HL-60/S4 treated with phorbol 12-myristate 13-acetate at 8.2 ng/mL for 4 days and 3 days (cell line): ENCODE measurements around the gene MMP2.

Experiments used
- in situ Hi-C: fragments of 300-500 bp; cut with MboI; formaldehyde crosslinking; loops from 2 replicates; pipeline ENCODE4 v1.15.0; 2022; ENCODE audit warnings: low sequenced_read_pairs

Gene MMP2

GRCh38 chr16:55468352-55468990, 10.5 kb upstream of the MMP2 start:
- in situ Hi-C loops, result loop anchor here (5.0 to 10.0 kb wide), 2 partner anchors 234 to 376 kb away; no protein-coding TSS in a partner anchor

GRCh38 chr16:55469821-55470532, 9.0 kb upstream of the MMP2 start:
- in situ Hi-C loops, result loop anchor here (5.0 to 10.0 kb wide), 2 partner anchors 232 to 375 kb away; no protein-coding TSS in a partner anchor

- in situ Hi-C loops, result no loop called here
These were observed 8.2 kb upstream of the MMP2 start for GRCh38 chr16:55470533-55471371.

- in situ Hi-C loops, result no loop called here
These were observed 7.4 kb upstream of the MMP2 start for GRCh38 chr16:55471448-55472097.

- in situ Hi-C loops, result no loop called here
These were observed 5.4 kb upstream of the MMP2 start for GRCh38 chr16:55473587-55473986.

GRCh38 chr16:55474821-55475220, 4.2 kb upstream of the MMP2 start:
- in situ Hi-C loops, result no loop called here

- in situ Hi-C loops, result no loop called here
These were observed 3.1 kb upstream of the MMP2 start for GRCh38 chr16:55475919-55476318.

GRCh38 chr16:55476625-55477533, 2.1 kb upstream of the MMP2 start:
- in situ Hi-C loops, result no loop called here

- in situ Hi-C loops, result no loop called here
These were observed 1.3 kb upstream of the MMP2 start for GRCh38 chr16:55477736-55478135.

- in situ Hi-C loops, result no loop called here
These were observed 587 bp downstream of the MMP2 start for GRCh38 chr16:55479430-55480140.

GRCh38 chr16:55480228-55480655, 1.2 kb downstream of the MMP2 start:
- in situ Hi-C loops, result no loop called here

GRCh38 chr16:55481023-55481422, 2.0 kb downstream of the MMP2 start:
- in situ Hi-C loops, result no loop called here

- in situ Hi-C loops, result no loop called here
These were observed 3.1 kb downstream of the MMP2 start for GRCh38 chr16:55482056-55482455.

- in situ Hi-C loops, result no loop called here
These were observed 8.2 kb downstream of the MMP2 start for GRCh38 chr16:55487048-55487803.

- in situ Hi-C loops, result no loop called here
These were observed 9.3 kb downstream of the MMP2 start for GRCh38 chr16:55488306-55488705.

GRCh38 chr16:55489119-55489955, 10.3 kb downstream of the MMP2 start:
- in situ Hi-C loops, result no loop called here

- in situ Hi-C loops, result no loop called here
These were observed 10.9 kb downstream of the MMP2 start for GRCh38 chr16:55489956-55490265.

- in situ Hi-C loops, result no loop called here
These were observed 11.3 kb downstream of the MMP2 start for GRCh38 chr16:55490301-55490700.
